Prostate gland (tissue), 2 donors: ENCODE measurements around the gene GDF15.

Source experiments
- CTCF ChIP-seq, 4 experiments: fragments of 200-600 bp in 2 of 4; fragments of 450-650 bp in 2 of 4; sonication (generic) in 2 of 4; IDR thresholded peaks; 1 replicate in 3 of 4; 2 replicates in 1 of 4; pipeline ENCODE4 v1.5.1; 2016 to 2019; ENCODE audit warnings: antibody characterized with exemption in 4 of 4, mild to moderate bottlenecking in 2 of 4, moderate library complexity in 2 of 4
- POLR2A ChIP-seq: fragments of 450-650 bp; IDR thresholded peaks from one replicate; pipeline ENCODE4 v1.6.1; 2016; ENCODE audit warnings: antibody characterized with exemption, mild to moderate bottlenecking
- POLR2AphosphoS5 ChIP-seq: sonication (generic); formaldehyde crosslinking; IDR thresholded peaks from one replicate; pipeline ENCODE4 v1.6.1; 2017; ENCODE audit warnings: antibody characterized with exemption

GRCh38 chr19:18361646-18362045 is 24.3 kb upstream of the GDF15 start:
- TF ChIP-seq CTCF (IDR thresholded peaks at IDR 0.05), result no peak
- no peak for TF ChIP-seq POLR2A
- no peak for TF ChIP-seq POLR2AphosphoS5
